ENCODE results near the gene MLPH. TPM values are rescaled to one million over a fixed set of nuclear protein-coding genes. Genes with fewer than 3 reads are reported as not detected.

Gene MLPH
- total and polyA plus RNA-seq, 2 of the 13 experiments (the other 11 are each of a cell fraction or from before 2014, with no cell fraction given), result 0.12 TPM; not detected in 1

DNA sequence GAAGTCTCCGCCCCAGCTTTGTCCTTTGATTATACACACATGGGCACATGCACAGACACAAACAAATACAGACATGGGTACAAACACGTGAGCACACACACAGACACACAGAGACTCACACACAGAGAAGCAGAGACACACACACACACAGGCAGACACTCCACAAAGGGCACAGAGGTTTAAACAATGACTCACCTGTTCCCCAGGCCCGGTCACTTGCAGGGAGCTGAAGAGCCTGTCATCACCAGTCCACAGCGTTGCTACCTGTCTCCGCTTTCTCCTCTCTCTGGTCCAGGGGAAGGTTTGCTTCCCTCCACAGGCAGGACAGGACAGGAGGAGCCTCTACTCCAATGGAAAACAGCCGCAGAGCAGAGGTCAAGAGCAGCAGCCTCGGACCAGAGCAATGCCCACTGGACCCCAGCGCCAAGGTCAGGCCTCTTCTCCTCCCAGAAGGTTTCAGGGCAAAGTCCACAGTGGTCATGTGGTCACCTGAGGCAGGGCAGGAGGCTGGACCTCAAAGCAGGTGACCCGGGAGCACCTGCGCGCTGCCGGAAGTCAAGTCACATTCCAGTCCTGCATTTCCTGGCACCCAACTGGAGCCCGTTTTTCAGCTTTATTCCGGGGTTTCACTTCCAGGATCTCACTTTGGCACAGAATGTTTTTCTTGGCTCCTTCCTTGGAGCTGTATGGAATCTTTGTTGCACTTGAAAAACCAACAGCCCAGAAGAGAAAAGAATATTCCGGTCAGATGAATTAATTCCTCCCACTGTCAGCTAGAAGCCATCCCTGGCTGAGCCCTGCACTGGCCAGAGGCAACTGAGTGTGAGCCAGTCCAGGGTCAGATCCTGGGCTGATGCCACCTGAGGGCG lies 103.5 kb downstream of the MLPH start, which contains the start of gene RAB17 (continued):
- no peak for TF ChIP-seq PCBP2 (optimal IDR thresholded peaks at IDR 0.05; ENCODE audit: low read depth, low read length, poor library complexity, severe bottlenecking)
- TF ChIP-seq RCOR2 (CRISPR knock-in tag; IDR thresholded peaks at IDR 0.05), result peak; percentile 96
- peak; percentile 83 for TF ChIP-seq ATF7-NPFF (CRISPR knock-in tag; IDR thresholded peaks at IDR 0.05; ENCODE audit: low read depth)
- TF ChIP-seq, protein P1, sequence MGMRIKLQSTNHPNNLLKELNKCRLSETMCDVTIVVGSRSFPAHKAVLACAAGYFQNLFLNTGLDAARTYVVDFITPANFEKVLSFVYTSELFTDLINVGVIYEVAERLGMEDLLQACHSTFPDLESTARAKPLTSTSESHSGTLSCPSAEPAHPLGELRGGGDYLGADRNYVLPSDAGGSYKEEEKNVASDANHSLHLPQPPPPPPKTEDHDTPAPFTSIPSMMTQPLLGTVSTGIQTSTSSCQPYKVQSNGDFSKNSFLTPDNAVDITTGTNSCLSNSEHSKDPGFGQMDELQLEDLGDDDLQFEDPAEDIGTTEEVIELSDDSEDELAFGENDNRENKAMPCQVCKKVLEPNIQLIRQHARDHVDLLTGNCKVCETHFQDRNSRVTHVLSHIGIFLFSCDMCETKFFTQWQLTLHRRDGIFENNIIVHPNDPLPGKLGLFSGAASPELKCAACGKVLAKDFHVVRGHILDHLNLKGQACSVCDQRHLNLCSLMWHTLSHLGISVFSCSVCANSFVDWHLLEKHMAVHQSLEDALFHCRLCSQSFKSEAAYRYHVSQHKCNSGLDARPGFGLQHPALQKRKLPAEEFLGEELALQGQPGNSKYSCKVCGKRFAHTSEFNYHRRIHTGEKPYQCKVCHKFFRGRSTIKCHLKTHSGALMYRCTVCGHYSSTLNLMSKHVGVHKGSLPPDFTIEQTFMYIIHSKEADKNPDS (CRISPR knock-in tag; IDR thresholded peaks at IDR 0.05), result peak; percentile 92; the same call in 1 of the 2 replicates
- TF ChIP-seq BRCA1 (CRISPR knock-in tag; IDR thresholded peaks at IDR 0.05), result 0 out of 2 replicates have a peak, but pooled peaks have one; percentile 82
- TF ChIP-seq, protein P2, sequence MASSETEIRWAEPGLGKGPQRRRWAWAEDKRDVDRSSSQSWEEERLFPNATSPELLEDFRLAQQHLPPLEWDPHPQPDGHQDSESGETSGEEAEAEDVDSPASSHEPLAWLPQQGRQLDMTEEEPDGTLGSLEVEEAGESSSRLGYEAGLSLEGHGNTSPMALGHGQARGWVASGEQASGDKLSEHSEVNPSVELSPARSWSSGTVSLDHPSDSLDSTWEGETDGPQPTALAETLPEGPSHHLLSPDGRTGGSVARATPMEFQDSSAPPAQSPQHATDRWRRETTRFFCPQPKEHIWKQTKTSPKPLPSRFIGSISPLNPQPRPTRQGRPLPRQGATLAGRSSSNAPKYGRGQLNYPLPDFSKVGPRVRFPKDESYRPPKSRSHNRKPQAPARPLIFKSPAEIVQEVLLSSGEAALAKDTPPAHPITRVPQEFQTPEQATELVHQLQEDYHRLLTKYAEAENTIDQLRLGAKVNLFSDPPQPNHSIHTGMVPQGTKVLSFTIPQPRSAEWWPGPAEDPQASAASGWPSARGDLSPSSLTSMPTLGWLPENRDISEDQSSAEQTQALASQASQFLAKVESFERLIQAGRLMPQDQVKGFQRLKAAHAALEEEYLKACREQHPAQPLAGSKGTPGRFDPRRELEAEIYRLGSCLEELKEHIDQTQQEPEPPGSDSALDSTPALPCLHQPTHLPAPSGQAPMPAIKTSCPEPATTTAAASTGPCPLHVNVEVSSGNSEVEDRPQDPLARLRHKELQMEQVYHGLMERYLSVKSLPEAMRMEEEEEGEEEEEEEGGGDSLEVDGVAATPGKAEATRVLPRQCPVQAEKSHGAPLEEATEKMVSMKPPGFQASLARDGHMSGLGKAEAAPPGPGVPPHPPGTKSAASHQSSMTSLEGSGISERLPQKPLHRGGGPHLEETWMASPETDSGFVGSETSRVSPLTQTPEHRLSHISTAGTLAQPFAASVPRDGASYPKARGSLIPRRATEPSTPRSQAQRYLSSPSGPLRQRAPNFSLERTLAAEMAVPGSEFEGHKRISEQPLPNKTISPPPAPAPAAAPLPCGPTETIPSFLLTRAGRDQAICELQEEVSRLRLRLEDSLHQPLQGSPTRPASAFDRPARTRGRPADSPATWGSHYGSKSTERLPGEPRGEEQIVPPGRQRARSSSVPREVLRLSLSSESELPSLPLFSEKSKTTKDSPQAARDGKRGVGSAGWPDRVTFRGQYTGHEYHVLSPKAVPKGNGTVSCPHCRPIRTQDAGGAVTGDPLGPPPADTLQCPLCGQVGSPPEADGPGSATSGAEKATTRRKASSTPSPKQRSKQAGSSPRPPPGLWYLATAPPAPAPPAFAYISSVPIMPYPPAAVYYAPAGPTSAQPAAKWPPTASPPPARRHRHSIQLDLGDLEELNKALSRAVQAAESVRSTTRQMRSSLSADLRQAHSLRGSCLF (CRISPR knock-in tag; IDR thresholded peaks at IDR 0.05; ENCODE audit: borderline replicate concordance), result no peak
- TF ChIP-seq, protein P3, sequence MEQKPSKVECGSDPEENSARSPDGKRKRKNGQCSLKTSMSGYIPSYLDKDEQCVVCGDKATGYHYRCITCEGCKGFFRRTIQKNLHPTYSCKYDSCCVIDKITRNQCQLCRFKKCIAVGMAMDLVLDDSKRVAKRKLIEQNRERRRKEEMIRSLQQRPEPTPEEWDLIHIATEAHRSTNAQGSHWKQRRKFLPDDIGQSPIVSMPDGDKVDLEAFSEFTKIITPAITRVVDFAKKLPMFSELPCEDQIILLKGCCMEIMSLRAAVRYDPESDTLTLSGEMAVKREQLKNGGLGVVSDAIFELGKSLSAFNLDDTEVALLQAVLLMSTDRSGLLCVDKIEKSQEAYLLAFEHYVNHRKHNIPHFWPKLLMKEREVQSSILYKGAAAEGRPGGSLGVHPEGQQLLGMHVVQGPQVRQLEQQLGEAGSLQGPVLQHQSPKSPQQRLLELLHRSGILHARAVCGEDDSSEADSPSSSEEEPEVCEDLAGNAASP (CRISPR knock-in tag; IDR thresholded peaks at IDR 0.05; ENCODE audit: borderline replicate concordance), result peak; percentile 96
- TF ChIP-seq TEAD2 (CRISPR knock-in tag; IDR thresholded peaks at IDR 0.05), result no peak
- TF ChIP-seq ASH2L (IDR thresholded peaks at IDR 0.05; ENCODE audit: insufficient read length, low read depth, low read length), result peak; percentile 61
- TF ChIP-seq, protein P4, sequence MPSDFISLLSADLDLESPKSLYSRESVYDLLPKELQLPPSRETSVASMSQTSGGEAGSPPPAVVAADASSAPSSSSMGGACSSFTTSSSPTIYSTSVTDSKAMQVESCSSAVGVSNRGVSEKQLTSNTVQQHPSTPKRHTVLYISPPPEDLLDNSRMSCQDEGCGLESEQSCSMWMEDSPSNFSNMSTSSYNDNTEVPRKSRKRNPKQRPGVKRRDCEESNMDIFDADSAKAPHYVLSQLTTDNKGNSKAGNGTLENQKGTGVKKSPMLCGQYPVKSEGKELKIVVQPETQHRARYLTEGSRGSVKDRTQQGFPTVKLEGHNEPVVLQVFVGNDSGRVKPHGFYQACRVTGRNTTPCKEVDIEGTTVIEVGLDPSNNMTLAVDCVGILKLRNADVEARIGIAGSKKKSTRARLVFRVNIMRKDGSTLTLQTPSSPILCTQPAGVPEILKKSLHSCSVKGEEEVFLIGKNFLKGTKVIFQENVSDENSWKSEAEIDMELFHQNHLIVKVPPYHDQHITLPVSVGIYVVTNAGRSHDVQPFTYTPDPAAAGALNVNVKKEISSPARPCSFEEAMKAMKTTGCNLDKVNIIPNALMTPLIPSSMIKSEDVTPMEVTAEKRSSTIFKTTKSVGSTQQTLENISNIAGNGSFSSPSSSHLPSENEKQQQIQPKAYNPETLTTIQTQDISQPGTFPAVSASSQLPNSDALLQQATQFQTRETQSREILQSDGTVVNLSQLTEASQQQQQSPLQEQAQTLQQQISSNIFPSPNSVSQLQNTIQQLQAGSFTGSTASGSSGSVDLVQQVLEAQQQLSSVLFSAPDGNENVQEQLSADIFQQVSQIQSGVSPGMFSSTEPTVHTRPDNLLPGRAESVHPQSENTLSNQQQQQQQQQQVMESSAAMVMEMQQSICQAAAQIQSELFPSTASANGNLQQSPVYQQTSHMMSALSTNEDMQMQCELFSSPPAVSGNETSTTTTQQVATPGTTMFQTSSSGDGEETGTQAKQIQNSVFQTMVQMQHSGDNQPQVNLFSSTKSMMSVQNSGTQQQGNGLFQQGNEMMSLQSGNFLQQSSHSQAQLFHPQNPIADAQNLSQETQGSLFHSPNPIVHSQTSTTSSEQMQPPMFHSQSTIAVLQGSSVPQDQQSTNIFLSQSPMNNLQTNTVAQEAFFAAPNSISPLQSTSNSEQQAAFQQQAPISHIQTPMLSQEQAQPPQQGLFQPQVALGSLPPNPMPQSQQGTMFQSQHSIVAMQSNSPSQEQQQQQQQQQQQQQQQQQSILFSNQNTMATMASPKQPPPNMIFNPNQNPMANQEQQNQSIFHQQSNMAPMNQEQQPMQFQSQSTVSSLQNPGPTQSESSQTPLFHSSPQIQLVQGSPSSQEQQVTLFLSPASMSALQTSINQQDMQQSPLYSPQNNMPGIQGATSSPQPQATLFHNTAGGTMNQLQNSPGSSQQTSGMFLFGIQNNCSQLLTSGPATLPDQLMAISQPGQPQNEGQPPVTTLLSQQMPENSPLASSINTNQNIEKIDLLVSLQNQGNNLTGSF (CRISPR knock-in tag; IDR thresholded peaks at IDR 0.05), result peak; percentile 33; the same call in 1 of the 2 replicates
- no peak; the same call in 1 of the 2 replicates for TF ChIP-seq ZNF367 (CRISPR knock-in tag; IDR thresholded peaks at IDR 0.05; ENCODE audit: borderline replicate concordance)
- TF ChIP-seq, protein P5, sequence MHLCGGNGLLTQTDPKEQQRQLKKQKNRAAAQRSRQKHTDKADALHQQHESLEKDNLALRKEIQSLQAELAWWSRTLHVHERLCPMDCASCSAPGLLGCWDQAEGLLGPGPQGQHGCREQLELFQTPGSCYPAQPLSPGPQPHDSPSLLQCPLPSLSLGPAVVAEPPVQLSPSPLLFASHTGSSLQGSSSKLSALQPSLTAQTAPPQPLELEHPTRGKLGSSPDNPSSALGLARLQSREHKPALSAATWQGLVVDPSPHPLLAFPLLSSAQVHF (CRISPR knock-in tag; IDR thresholded peaks at IDR 0.05), result no peak
